ENCODE results near the gene FCAR. TPM values are rescaled to one million over a fixed set of nuclear protein-coding genes. Genes with fewer than 3 reads are reported as not detected.
A peak's percentile ranks its signal among the peaks of the same experiment; 100 is the strongest.

The FCAR gene
- polyA plus RNA-seq, 3 donors: 147 to 239 (median 173) TPM

Small RNA genes lying within 50 kb of the gene (small RNA-seq; reads per million reads assigned to genes)
- gene RNU6-222P (ENCODE audit: insufficient read length, low read depth): 2.6 reads per million, percentile 13 among the genes with 10 or more reads in this experiment

Other genes with a start within 250 kb of the FCAR start
- gene LILRB1, start 243.8 kb upstream of the FCAR start, polyA plus RNA-seq: 100 to 1,000 TPM in 1 of 3 donors, 10 to 100 TPM in 2; 27.2 to 317 (median 60.6) TPM
- gene LILRB4, start 211.2 kb upstream of the FCAR start, polyA plus RNA-seq: 100 to 1,000 TPM in 1 of 3 donors, 10 to 100 TPM in 2; 35.8 to 102 (median 58.0) TPM
- gene KIR3DL3, start 149.8 kb upstream of the FCAR start, polyA plus RNA-seq: not detected
- under 1 TPM in 1 of 3 donors, not detected in 2; 0.07 TPM for gene KIR2DL3, start 135.7 kb upstream of the FCAR start, polyA plus RNA-seq
- not detected for gene KIR2DL1, start 104.4 kb upstream of the FCAR start, polyA plus RNA-seq
- gene KIR2DL4, start 70.6 kb upstream of the FCAR start, polyA plus RNA-seq: under 1 TPM; 0.12 to 0.17 (median 0.14) TPM
- gene KIR3DL1, start 57.8 kb upstream of the FCAR start, polyA plus RNA-seq: under 1 TPM in 1 of 3 donors, not detected in 2; 0.15 TPM
- not detected for gene KIR2DS4, start 41.6 kb upstream of the FCAR start, polyA plus RNA-seq
- gene KIR3DL2, start 23.8 kb upstream of the FCAR start, polyA plus RNA-seq: under 1 TPM in 2 of 3 donors, not detected in 1; 0.04 to 0.15 TPM
- gene NCR1, start 31.9 kb downstream of the FCAR start, polyA plus RNA-seq: under 1 TPM in 2 of 3 donors, not detected in 1; 0.20 to 0.43 TPM
- not detected for gene NLRP7, start 73.3 kb downstream of the FCAR start, polyA plus RNA-seq
- gene NLRP2, start 92.1 kb downstream of the FCAR start, polyA plus RNA-seq: under 1 TPM; 0.24 to 0.91 (median 0.61) TPM
- 1 to 10 TPM in 1 of 3 donors, under 1 TPM in 2; 0.03 to 1.1 (median 0.14) TPM for gene GP6, start 164.0 kb downstream of the FCAR start, polyA plus RNA-seq
- gene RDH13, start 188.9 kb downstream of the FCAR start, polyA plus RNA-seq: 1 to 10 TPM; 1.6 to 4.0 (median 2.3) TPM
- gene EPS8L1, start 201.6 kb downstream of the FCAR start, polyA plus RNA-seq: 1 to 10 TPM; 1.5 to 5.0 (median 1.8) TPM
- gene PPP1R12C, start 243.4 kb downstream of the FCAR start, polyA plus RNA-seq: 100 to 1,000 TPM in 1 of 3 donors, 1 to 10 TPM in 2; 2.1 to 206 (median 2.6) TPM

All from CD14-positive monocyte (primary cell).